Panc1 (cell line): ENCODE measurements around the gene MINDY4B. TPM values are rescaled to one million over a fixed set of nuclear protein-coding genes. Genes with fewer than 3 reads are reported as not detected.
A peak's percentile ranks its signal among the peaks of the same experiment; 100 is the strongest.

Experiments used
- ATAC-seq: fragments of 200-7000 bp; cut with Tn5 transposase; 2 replicates; pipeline ENCODE4 v1.9.1; 2020; ENCODE audit warnings: mild to moderate bottlenecking, moderate library complexity
- BruUV-seq: library from RNA; stranded (reverse); fragments of 400-500 nt; replicated peaks from 2 replicates; lab custom pipeline; 2021; lab: Mats Ljungman, UMichigan
- CTCF ChIA-PET: fragments of 300-600 bp; sonication (Branson Sonifier 250); formaldehyde crosslinking; loops from one replicate; lab custom pipeline; 2022; ENCODE audit warnings: antibody characterized with exemption; lab: Charles Lee
- POLR2A ChIA-PET: fragments of 300-600 bp; sonication (Branson Sonifier 250); formaldehyde crosslinking; loops from one replicate; lab custom pipeline; 2022; ENCODE audit warnings: antibody characterized with exemption; lab: Charles Lee
- DNase-seq: peaks from one replicate; pipeline ENCODE4 v3.0.0-alpha.2; 2010; ENCODE audit warnings: low read depth, low spot score
- H3K27ac ChIP-seq: 2 replicates; pipeline ENCODE4 v1.5.1; 2011; ENCODE audit warnings: mild to moderate bottlenecking, low read length, inconsistent platforms
- H3K27me3 ChIP-seq: fragments of 200-500 bp; sonication (Bioruptor generic); 2 replicates; pipeline ENCODE4 v1.6.0; 2014; ENCODE audit warnings: low read length, inconsistent platforms; ENCODE audit not compliant: control insufficient read depth, insufficient read depth
- H3K36me3 ChIP-seq: fragments of 200-500 bp; sonication (Bioruptor generic); 2 replicates; pipeline ENCODE4 v1.5.1; 2014; ENCODE audit warnings: inconsistent platforms, mild to moderate bottlenecking, low read length, moderate library complexity; ENCODE audit not compliant: control insufficient read depth, insufficient read depth
- H3K4me1 ChIP-seq: 2 replicates; pipeline ENCODE4 v1.5.1; 2011; ENCODE audit warnings: inconsistent platforms, mild to moderate bottlenecking, low read length, moderate library complexity; ENCODE audit not compliant: control insufficient read depth, insufficient read depth
- H3K4me3 ChIP-seq, 2 experiments: 2 replicates each; pipeline ENCODE4 v1.5.1; 2011 to 2012; ENCODE audit warnings: low read depth in 2 of 2, low read length in 2 of 2, mild to moderate bottlenecking in 2 of 2, inconsistent platforms in 1 of 2, moderate library complexity in 1 of 2
- H3K9me3 ChIP-seq: fragments of 200-500 bp; sonication (Bioruptor generic); 2 replicates; pipeline ENCODE4 v1.5.1; 2014; ENCODE audit warnings: low read depth, mild to moderate bottlenecking, inconsistent platforms, low read length, moderate library complexity; ENCODE audit not compliant: control insufficient read depth, insufficient read depth
- POLR2AphosphoS5 ChIP-seq: IDR thresholded peaks from 2 replicates; pipeline ENCODE4 v1.6.1; 2012; ENCODE audit warnings: mild to moderate bottlenecking, low read depth, low read length, moderate library complexity
- SIN3A ChIP-seq: IDR thresholded peaks from 2 replicates; pipeline ENCODE4 v1.6.1; 2012; ENCODE audit warnings: low read depth, mild to moderate bottlenecking, low read length, moderate library complexity, borderline replicate concordance; ENCODE audit not compliant: insufficient read depth
- TCF7L2 ChIP-seq: IDR thresholded peaks from 2 replicates; pipeline ENCODE4 v1.6.1; 2011; ENCODE audit warnings: mild to moderate bottlenecking, low read depth, low read length, inconsistent platforms
- in situ Hi-C: cut with HindIII; loops from 2 replicates; pipeline ENCODE4 v1.10.0; 2016; ENCODE audit warnings: low sequenced_read_pairs, low pct_unique_long_range_greater_than_20kb
- intact Hi-C: fragments of 100-400 bp; cut with micrococcal nuclease; formaldehyde crosslinking; loops from one replicate; pipeline ENCODE4 v1.10.0; 2022; ENCODE audit not compliant: unreplicated experiment
- total RNA-seq: library from RNA; stranded (reverse); gene quantifications from one replicate; pipeline ENCODE4 v1.2.1, GENCODE V29; 2021; ENCODE audit not compliant: unreplicated experiment
- TF ChIP-seq, protein P1 (sequence below): fragments of 450-650 bp; IDR thresholded peaks from 2 replicates; pipeline ENCODE4 v1.5.1; 2017; ENCODE audit warnings: mild to moderate bottlenecking
- TF ChIP-seq, protein P2 (sequence below), 2 experiments: IDR thresholded peaks; 2 replicates each; pipeline ENCODE4 v1.6.1; 2011 to 2012; ENCODE audit warnings: low read depth in 2 of 2, control low read depth in 1 of 2, low read length in 1 of 2, mild to moderate bottlenecking in 1 of 2, moderate library complexity in 1 of 2; ENCODE audit not compliant: insufficient read depth in 1 of 2

Gene MINDY4B
- total RNA-seq, 1 experiment from 2014 or later = not detected

DNA sequence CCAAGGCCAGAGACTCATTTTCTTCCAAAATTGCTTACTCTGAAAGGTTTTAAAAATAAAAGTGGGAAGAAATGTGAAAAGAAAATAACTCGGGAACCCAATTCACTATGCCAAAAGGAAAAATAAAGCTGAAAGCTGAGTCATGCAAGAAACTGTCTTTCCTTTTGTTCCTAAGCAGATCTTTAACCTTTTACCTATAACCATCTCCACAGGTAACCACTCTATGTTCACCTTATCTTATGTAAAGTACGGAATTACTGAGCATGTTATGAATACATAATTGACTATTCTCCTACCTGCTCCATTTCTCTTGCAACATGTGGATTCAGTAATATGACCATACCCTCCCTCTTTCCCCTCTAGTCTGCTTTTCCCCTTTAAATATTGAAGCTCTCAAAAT lies 62.0 kb downstream of the MINDY4B start:
- BruUV-seq = no TSS peak
- ChIA-PET POLR2A (no interaction called here), CTCF (interaction anchor here (0.6 kb wide), 1 partner anchor 58 kb away, joined by 4 read pairs; no protein-coding TSS in a partner anchor)
- Histone ChIP-seq H3K27me3 (peaks cover 16% of the 10 kb centered on the region; the same call in 1 of the 2 replicates), H3K4me3 (no peak overlapping the region), H3K27ac (no peak overlapping the region), H3K4me1 (no peaks in the 10 kb centered on the region), H3K36me3 (no peaks in the 10 kb centered on the region), H3K9me3 (no peaks in the 10 kb centered on the region)
- ATAC-seq (no peak), DNase-seq (no peak)
- in situ Hi-C loops = no loop called here
- no peak for TF ChIP-seq TCF7L2
- TF ChIP-seq, protein P1, sequence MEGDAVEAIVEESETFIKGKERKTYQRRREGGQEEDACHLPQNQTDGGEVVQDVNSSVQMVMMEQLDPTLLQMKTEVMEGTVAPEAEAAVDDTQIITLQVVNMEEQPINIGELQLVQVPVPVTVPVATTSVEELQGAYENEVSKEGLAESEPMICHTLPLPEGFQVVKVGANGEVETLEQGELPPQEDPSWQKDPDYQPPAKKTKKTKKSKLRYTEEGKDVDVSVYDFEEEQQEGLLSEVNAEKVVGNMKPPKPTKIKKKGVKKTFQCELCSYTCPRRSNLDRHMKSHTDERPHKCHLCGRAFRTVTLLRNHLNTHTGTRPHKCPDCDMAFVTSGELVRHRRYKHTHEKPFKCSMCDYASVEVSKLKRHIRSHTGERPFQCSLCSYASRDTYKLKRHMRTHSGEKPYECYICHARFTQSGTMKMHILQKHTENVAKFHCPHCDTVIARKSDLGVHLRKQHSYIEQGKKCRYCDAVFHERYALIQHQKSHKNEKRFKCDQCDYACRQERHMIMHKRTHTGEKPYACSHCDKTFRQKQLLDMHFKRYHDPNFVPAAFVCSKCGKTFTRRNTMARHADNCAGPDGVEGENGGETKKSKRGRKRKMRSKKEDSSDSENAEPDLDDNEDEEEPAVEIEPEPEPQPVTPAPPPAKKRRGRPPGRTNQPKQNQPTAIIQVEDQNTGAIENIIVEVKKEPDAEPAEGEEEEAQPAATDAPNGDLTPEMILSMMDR = no peak
- intact Hi-C loops = no loop called here

GRCh38 chr3:150840802-150841515 lies 64.3 kb downstream of the MINDY4B start:
- H3K36me3 ChIP-seq = no peaks in the 10 kb centered on the region
- no peaks in the 10 kb centered on the region for H3K9me3 ChIP-seq
- in situ Hi-C loops = no loop called here
- H3K4me1 ChIP-seq = no peaks in the 10 kb centered on the region
- intact Hi-C loops = no loop called here
- peaks cover 16% of the 10 kb centered on the region; the same call in 1 of the 2 replicates for H3K27me3 ChIP-seq
- BruUV-seq = no TSS peak
- H3K27ac ChIP-seq = no peak overlapping the region
- ATAC-seq (0 out of 2 replicates have a peak, but pooled peaks have one; percentile 30), DNase-seq (no peak)
- TF ChIP-seq, protein P2, sequence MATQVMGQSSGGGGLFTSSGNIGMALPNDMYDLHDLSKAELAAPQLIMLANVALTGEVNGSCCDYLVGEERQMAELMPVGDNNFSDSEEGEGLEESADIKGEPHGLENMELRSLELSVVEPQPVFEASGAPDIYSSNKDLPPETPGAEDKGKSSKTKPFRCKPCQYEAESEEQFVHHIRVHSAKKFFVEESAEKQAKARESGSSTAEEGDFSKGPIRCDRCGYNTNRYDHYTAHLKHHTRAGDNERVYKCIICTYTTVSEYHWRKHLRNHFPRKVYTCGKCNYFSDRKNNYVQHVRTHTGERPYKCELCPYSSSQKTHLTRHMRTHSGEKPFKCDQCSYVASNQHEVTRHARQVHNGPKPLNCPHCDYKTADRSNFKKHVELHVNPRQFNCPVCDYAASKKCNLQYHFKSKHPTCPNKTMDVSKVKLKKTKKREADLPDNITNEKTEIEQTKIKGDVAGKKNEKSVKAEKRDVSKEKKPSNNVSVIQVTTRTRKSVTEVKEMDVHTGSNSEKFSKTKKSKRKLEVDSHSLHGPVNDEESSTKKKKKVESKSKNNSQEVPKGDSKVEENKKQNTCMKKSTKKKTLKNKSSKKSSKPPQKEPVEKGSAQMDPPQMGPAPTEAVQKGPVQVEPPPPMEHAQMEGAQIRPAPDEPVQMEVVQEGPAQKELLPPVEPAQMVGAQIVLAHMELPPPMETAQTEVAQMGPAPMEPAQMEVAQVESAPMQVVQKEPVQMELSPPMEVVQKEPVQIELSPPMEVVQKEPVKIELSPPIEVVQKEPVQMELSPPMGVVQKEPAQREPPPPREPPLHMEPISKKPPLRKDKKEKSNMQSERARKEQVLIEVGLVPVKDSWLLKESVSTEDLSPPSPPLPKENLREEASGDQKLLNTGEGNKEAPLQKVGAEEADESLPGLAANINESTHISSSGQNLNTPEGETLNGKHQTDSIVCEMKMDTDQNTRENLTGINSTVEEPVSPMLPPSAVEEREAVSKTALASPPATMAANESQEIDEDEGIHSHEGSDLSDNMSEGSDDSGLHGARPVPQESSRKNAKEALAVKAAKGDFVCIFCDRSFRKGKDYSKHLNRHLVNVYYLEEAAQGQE (IDR thresholded peaks at IDR 0.05; ENCODE audit: insufficient read depth in 1 of 2, low read depth in 2 of 2, low read length in 1 of 2) = no peak
- TF ChIP-seq TCF7L2 = no peak
- TF ChIP-seq, protein P1 = no peak
- no peak for TF ChIP-seq POLR2AphosphoS5
- no peak for TF ChIP-seq SIN3A
- POLR2A ChIA-PET = no interaction called here
- CTCF ChIA-PET = no interaction called here
- no peak overlapping the region for H3K4me3 ChIP-seq
